HG02840 (cell line): ENCODE results near the gene SRP9.
"Not testable (repeated sequence)": the region's sequence is repeated elsewhere in the genome, so short reads cannot be mapped to it uniquely, and the experiment has no call there.

Experiments
- ATAC-seq: cut with Tn5 transposase; IDR thresholded peaks from one replicate; pipeline ENCODE4 v1.9.1; 2021; ENCODE audit warnings: mild to moderate bottlenecking, moderate library complexity, moderate number of reproducible peaks; ENCODE audit not compliant: unreplicated experiment, low FRiP score

Gene SRP9

DNA sequence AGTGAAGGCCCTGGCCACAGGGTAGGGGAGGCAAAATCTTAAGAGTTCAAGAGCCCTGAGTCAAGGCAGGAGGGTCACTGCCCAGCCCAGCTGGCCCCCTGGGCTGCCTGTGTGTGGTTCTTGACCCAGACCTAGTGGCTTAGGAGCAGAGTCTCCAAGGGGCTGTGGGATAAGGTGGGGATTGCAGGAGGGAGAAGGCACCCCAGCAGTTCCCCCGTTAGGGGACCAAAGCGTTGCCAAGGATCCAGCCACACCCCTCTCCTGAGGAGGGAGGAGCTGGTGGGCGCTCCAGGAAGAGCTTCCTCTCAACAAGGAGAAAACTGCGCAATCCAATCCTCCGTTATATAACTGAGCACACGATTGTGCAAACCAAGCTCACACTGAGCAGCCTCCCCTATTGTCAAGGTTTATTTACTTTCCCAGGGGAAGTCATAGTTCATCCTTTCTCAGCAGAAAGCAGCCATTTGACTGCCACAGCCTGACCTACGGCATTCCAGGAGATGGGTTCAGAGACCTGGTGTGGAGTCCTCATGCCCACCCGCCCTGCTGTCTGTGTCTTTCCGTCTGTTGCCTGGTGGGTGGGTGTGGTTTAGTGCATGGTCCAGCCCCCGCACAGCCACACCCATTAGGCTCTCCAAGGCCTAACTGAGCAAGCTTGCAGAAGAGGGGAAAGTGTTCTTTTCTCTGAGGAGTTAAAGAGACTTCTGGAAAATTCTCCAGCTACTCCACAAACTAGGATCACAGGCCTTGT, 35.8 kb downstream of the SRP9 start:
- no peak for ATAC-seq

- ATAC-seq, result no peak
Observed at GRCh38 chr1:225814381-225814780, 36.8 kb downstream of the SRP9 start.

DNA sequence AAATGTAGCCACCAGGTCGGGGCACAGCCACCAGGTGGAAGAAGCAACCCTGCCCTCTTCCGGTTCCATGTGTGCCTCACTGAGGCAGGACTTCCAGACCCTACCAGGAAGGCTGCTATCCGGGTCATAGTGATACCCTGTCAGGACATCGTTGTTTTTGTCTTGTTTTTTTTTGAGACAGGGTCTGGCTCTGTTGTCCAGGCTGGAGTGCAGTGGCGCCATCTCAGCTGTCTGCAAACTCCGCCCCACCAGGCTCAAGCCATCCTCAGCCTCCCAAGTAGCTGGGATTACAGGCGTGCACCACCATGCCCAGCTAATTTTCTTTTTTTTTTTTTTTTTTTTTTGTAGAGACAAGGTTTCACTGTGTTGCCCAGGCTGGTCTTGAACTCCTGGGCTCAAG, 37.5 kb downstream of the SRP9 start:
- ATAC-seq, result not testable (repeated sequence)

- no peak for ATAC-seq
Observed at GRCh38 chr1:225815526-225816178, 38.0 kb downstream of the SRP9 start.

GRCh38 chr1:225816643-225817538, 39.3 kb downstream of the SRP9 start:
- ATAC-seq, result no peak

- no peak for ATAC-seq
Observed at GRCh38 chr1:225817611-225818061, 40.0 kb downstream of the SRP9 start.

DNA sequence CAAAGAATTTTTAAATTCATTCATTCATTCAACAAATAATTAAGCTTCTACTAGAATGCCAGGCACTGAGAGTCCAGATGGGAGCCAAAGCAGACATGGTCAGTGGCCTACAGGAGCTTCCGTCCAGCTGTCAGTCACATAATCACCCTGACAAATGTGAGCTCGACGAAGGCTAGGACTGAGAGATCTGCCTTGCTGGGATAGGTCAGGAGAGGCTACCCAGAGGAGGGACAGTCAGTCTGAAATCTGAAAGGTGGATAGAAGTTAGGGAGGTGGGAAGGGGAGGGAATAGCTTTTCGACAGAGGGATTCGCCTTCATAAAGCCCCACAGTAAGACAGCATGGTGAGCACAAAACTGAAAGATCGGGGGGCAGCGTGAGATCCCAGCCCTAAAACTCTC, 40.6 kb downstream of the SRP9 start:
- ATAC-seq, result no peak

GRCh38 chr1:225819346-225820192, 41.9 kb downstream of the SRP9 start:
- no peak for ATAC-seq

DNA sequence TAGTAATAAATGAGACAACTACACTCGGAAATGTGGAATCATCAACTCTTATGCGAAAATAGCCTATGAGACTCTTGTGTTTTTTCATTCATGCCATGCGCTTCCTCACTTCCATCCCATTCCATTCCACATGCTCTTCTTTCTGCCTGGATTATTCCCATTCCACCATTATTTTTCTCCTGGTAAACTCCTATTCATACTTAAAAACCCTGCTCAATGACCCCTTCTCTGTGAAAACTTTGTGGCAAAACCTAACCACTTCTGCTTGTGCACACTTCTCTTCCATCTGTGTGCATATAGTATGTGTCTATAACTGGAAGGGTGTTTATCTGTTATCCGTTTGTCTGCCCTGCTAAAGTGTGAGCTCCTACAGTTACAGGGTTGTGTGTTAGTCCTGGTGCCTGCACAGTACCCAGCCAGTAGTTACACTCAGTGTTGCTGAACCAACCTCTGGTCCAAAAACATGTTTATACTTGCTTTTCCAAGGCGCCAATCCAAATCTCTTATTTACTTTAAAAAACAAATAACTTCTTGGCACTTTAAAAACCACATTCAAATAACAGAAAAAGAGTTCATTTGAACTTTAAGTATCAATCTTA, 43.0 kb downstream of the SRP9 start:
- no peak for ATAC-seq

DNA sequence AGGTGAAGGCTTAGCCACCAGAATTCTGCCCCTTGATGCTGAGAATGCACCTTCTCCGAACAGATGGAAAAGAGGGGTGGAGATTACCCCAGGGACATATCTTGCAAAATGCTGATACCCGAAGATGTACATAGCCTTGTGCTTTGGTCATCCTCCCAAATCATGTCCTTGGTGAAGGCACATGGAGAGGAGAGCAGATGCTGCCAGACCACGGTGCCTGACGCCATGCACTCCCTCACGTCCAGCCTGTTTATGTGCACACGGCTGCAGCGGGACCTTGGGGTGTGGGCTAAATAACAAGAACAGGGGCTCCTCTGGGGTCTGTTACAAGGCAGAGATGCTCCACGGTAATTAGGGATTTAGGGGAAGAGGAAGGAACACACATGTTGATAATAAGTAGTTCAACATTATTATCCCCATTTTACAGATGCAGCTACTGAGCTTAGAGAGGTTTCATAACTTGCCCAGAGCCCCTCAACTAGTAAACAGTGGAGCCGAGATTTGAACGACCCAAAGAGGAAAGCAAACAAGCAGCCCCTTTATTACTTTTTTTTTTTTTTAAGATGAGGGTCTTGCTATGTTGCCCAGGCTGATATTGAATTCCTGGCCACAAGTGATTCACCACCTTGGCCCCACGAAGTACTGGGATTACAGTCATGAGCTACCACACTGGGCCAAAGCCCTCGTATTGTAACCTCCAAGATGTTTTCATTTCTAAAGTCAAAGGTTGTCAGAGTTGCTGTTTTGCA, 45.2 kb downstream of the SRP9 start:
- ATAC-seq, result no peak

DNA sequence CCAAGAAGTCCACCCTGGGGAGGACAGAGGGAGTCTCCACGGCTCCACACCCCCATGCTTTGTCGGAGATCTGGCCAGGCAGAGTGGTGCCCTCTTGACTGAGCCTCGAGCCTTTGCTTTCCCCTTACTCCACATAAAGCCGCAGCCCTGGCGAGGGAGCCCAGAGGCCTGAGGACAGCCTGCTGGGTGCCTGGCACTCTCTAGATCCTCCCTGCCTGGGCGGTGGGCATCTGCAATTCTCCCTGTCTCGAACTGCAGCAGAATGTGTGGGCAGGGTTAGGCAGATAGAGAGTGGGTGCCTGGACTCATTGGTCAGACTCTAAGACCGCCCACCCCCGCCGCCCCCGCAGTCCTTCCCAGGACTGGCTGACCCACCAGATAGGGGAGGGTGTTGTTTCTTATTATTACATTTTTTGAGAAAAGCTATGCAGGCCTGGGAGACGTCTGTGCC, 46.2 kb downstream of the SRP9 start:
- no peak for ATAC-seq

DNA sequence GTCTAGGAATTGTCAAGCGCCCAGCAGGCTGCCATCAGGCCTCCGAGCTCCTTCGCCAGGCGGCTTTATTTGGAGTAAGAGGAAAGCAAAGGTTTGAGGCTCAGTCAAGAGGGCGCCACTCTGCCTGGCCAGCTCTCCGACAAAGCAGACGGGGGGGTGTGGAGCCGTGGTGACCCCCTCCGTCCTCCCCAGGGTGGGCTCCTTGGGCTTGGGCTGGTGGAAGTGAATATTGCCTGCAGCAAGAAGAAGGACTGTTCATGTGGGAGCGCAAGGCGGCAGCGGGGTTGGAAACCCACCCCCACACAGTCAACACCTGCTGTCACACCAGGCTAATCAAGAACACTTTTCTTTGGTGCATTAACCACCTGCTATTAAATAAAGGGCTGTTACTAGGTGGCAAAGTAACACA, 46.9 kb downstream of the SRP9 start:
- ATAC-seq, result no peak

- no peak for ATAC-seq
Observed at GRCh38 chr1:225825078-225825477, 47.5 kb downstream of the SRP9 start.

- ATAC-seq, result no peak
Observed at GRCh38 chr1:225825607-225826007, 48.0 kb downstream of the SRP9 start.

- ATAC-seq, result no peak
Observed at GRCh38 chr1:225827076-225827475, 49.5 kb downstream of the SRP9 start.

GRCh38 chr1:225828706-225829345, 51.2 kb downstream of the SRP9 start:
- ATAC-seq, result no peak

DNA sequence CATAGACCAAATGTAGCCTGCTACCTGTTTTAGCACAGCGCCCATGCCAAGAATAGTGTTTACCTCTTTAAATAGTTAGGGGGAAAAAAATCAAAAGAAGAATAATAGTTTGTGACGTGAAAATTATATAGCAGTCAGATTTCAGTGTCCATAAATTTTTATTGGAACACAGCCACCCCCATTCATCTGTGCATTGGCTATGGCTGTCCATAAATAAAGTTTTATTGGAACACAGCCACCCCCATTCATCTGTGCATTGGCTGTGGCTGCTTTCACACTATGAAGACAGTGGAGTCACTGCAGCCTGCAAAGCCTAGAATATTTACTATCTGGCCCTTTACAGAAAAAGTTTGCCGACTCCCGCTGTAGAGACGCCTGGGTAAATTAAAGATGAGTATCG, 53.2 kb downstream of the SRP9 start:
- ATAC-seq, result no peak
